ENCODE results near the gene TMUB2.
A peak's percentile ranks its signal among the peaks of the same experiment; 100 is the strongest.

TMUB2 gene

GRCh38 chr17:44176671-44177501, 9.9 kb upstream of the TMUB2 start:
- no peak for DNase-seq

GRCh38 chr17:44177640-44178039, 9.1 kb upstream of the TMUB2 start:
- no peak for DNase-seq

- DNase-seq = no peak
Observed at GRCh38 chr17:44178133-44178532, 8.6 kb upstream of the TMUB2 start.

GRCh38 chr17:44183024-44183423, 3.7 kb upstream of the TMUB2 start:
- no peak for DNase-seq

GRCh38 chr17:44184212-44184810, 2.5 kb upstream of the TMUB2 start:
- no peak for DNase-seq

GRCh38 chr17:44187131-44187899, 543 bp downstream of the TMUB2 start:
- DNase-seq = no peak

GRCh38 chr17:44188576-44189403, 2.0 kb downstream of the TMUB2 start:
- DNase-seq = no peak

- DNase-seq = no peak
Observed at GRCh38 chr17:44190481-44190880, 3.7 kb downstream of the TMUB2 start.

- no peak for DNase-seq
Observed at GRCh38 chr17:44191369-44191768, 4.6 kb downstream of the TMUB2 start.

GRCh38 chr17:44191941-44192496, 5.2 kb downstream of the TMUB2 start:
- no peak for DNase-seq

- no peak for DNase-seq
Observed at GRCh38 chr17:44192750-44193149, 6.0 kb downstream of the TMUB2 start.

GRCh38 chr17:44193326-44194084, 6.7 kb downstream of the TMUB2 start:
- no peak for DNase-seq

- DNase-seq = no peak
Observed at GRCh38 chr17:44197107-44197506, 10.3 kb downstream of the TMUB2 start.

GRCh38 chr17:44197980-44198720, 11.4 kb downstream of the TMUB2 start:
- peak in 1 of 2 donors; percentile 39 for DNase-seq

GRCh38 chr17:44198721-44199552, 12.2 kb downstream of the TMUB2 start:
- peak; percentile 33 to 51 for DNase-seq

- DNase-seq = peak; percentile 98 to 99
Observed at GRCh38 chr17:44199553-44200477, 13.0 kb downstream of the TMUB2 start, which contains the start of gene ATXN7L3. TSS of gene ATXN7L3 (minus strand) at chr17:44199884. CDS start at chr17:44198070, 1,814 bp downstream.

GRCh38 chr17:44200478-44201155, 13.8 kb downstream of the TMUB2 start:
- DNase-seq = no peak

GRCh38 chr17:44202756-44203155, 16.0 kb downstream of the TMUB2 start:
- DNase-seq = no peak

Data from stimulated activated CD4-positive, alpha-beta T cell treated with anti-CD3 and anti-CD28 coated beads, Interleukin-2, amount 100 ng/mL, for 48 hours (primary cell).